Pulmonary artery endothelial cell (primary cell): ENCODE data around the gene IRAG1. TPM values are rescaled to one million over a fixed set of nuclear protein-coding genes. Genes with fewer than 3 reads are reported as not detected.

Experiments
- DNase-seq: peaks from one replicate; pipeline ENCODE4 v3.0.0-alpha.2; 2011; ENCODE audit warnings: low read depth, low spot score
- total RNA-seq: library from RNA; depleted of rRNA; stranded (reverse); fragments of >200 nt; gene quantifications from 2 replicates; pipeline ENCODE4 v1.2.3, GENCODE V29; 2014

IRAG1 gene
- total RNA-seq, 1 donor from 2014 or later, result 0.13 TPM

- DNase-seq, result no peak
These were observed 24.1 kb downstream of the IRAG1 start for GRCh38 chr11:10669258-10670033.

GRCh38 chr11:10667521-10667885 lies 26.1 kb downstream of the IRAG1 start:
- DNase-seq, result no peak

- DNase-seq, result no peak
These were observed 26.7 kb downstream of the IRAG1 start for GRCh38 chr11:10666556-10667520.

- no peak for DNase-seq
These were observed 29.1 kb downstream of the IRAG1 start for GRCh38 chr11:10664496-10664895.

GRCh38 chr11:10663990-10664389 lies 29.6 kb downstream of the IRAG1 start:
- DNase-seq, result no peak

- DNase-seq, result no peak
These were observed 30.2 kb downstream of the IRAG1 start for GRCh38 chr11:10663365-10663764.

- no peak for DNase-seq
These were observed 33.2 kb downstream of the IRAG1 start for GRCh38 chr11:10660323-10660722.

GRCh38 chr11:10659339-10660216 lies 34.0 kb downstream of the IRAG1 start:
- peak; percentile 51 for DNase-seq

GRCh38 chr11:10658621-10659338 lies 34.8 kb downstream of the IRAG1 start:
- DNase-seq, result no peak

- peak; percentile 13 for DNase-seq
These were observed 36.0 kb downstream of the IRAG1 start for GRCh38 chr11:10657308-10658271.

- DNase-seq, result no peak
These were observed 37.5 kb downstream of the IRAG1 start for GRCh38 chr11:10655943-10656576.

GRCh38 chr11:10655227-10655626 lies 38.3 kb downstream of the IRAG1 start:
- DNase-seq, result no peak

GRCh38 chr11:10654811-10655150 lies 38.8 kb downstream of the IRAG1 start:
- DNase-seq, result no peak

GRCh38 chr11:10653946-10654810 lies 39.4 kb downstream of the IRAG1 start:
- DNase-seq, result peak; percentile 55

GRCh38 chr11:10653261-10653660 lies 40.3 kb downstream of the IRAG1 start:
- no peak for DNase-seq

GRCh38 chr11:10651656-10652361 lies 41.7 kb downstream of the IRAG1 start:
- DNase-seq, result no peak

- no peak for DNase-seq
These were observed 42.9 kb downstream of the IRAG1 start for GRCh38 chr11:10650630-10651029.

- no peak for DNase-seq
These were observed 43.4 kb downstream of the IRAG1 start for GRCh38 chr11:10650166-10650565.
